Panc1 (cell line): ENCODE data around the gene DENND1C. TPM values are rescaled to one million over a fixed set of nuclear protein-coding genes. Genes with fewer than 3 reads are reported as not detected.

Experiments used
- ATAC-seq: fragments of 200-7000 bp; cut with Tn5 transposase; 2 replicates; pipeline ENCODE4 v1.9.1; 2020; ENCODE audit warnings: mild to moderate bottlenecking, moderate library complexity
- BruUV-seq: library from RNA; stranded (reverse); fragments of 400-500 nt; replicated peaks from 2 replicates; lab custom pipeline; 2021; lab: Mats Ljungman, UMichigan
- CTCF ChIA-PET: fragments of 300-600 bp; sonication (Branson Sonifier 250); formaldehyde crosslinking; loops from one replicate; lab custom pipeline; 2022; ENCODE audit warnings: antibody characterized with exemption; lab: Charles Lee
- POLR2A ChIA-PET: fragments of 300-600 bp; sonication (Branson Sonifier 250); formaldehyde crosslinking; loops from one replicate; lab custom pipeline; 2022; ENCODE audit warnings: antibody characterized with exemption; lab: Charles Lee
- DNase-seq: peaks from one replicate; pipeline ENCODE4 v3.0.0-alpha.2; 2010; ENCODE audit warnings: low read depth, low spot score
- H3K27ac ChIP-seq: 2 replicates; pipeline ENCODE4 v1.5.1; 2011; ENCODE audit warnings: mild to moderate bottlenecking, low read length, inconsistent platforms
- H3K27me3 ChIP-seq: fragments of 200-500 bp; sonication (Bioruptor generic); 2 replicates; pipeline ENCODE4 v1.6.0; 2014; ENCODE audit warnings: low read length, inconsistent platforms; ENCODE audit not compliant: control insufficient read depth, insufficient read depth
- H3K36me3 ChIP-seq: fragments of 200-500 bp; sonication (Bioruptor generic); 2 replicates; pipeline ENCODE4 v1.5.1; 2014; ENCODE audit warnings: inconsistent platforms, mild to moderate bottlenecking, low read length, moderate library complexity; ENCODE audit not compliant: control insufficient read depth, insufficient read depth
- H3K4me1 ChIP-seq: 2 replicates; pipeline ENCODE4 v1.5.1; 2011; ENCODE audit warnings: inconsistent platforms, mild to moderate bottlenecking, low read length, moderate library complexity; ENCODE audit not compliant: control insufficient read depth, insufficient read depth
- H3K4me3 ChIP-seq, 2 experiments: 2 replicates each; pipeline ENCODE4 v1.5.1; 2011 to 2012; ENCODE audit warnings: low read depth in 2 of 2, low read length in 2 of 2, mild to moderate bottlenecking in 2 of 2, inconsistent platforms in 1 of 2, moderate library complexity in 1 of 2
- H3K9me3 ChIP-seq: fragments of 200-500 bp; sonication (Bioruptor generic); 2 replicates; pipeline ENCODE4 v1.5.1; 2014; ENCODE audit warnings: low read depth, mild to moderate bottlenecking, inconsistent platforms, low read length, moderate library complexity; ENCODE audit not compliant: control insufficient read depth, insufficient read depth
- CTCF ChIP-seq: fragments of 450-650 bp; IDR thresholded peaks from 2 replicates; pipeline ENCODE4 v1.5.1; 2017; ENCODE audit warnings: mild to moderate bottlenecking
- POLR2AphosphoS5 ChIP-seq: IDR thresholded peaks from 2 replicates; pipeline ENCODE4 v1.6.1; 2012; ENCODE audit warnings: mild to moderate bottlenecking, low read depth, low read length, moderate library complexity
- SIN3A ChIP-seq: IDR thresholded peaks from 2 replicates; pipeline ENCODE4 v1.6.1; 2012; ENCODE audit warnings: low read depth, mild to moderate bottlenecking, low read length, moderate library complexity, borderline replicate concordance; ENCODE audit not compliant: insufficient read depth
- TCF7L2 ChIP-seq: IDR thresholded peaks from 2 replicates; pipeline ENCODE4 v1.6.1; 2011; ENCODE audit warnings: mild to moderate bottlenecking, low read depth, low read length, inconsistent platforms
- in situ Hi-C: cut with HindIII; loops from 2 replicates; pipeline ENCODE4 v1.10.0; 2016; ENCODE audit warnings: low sequenced_read_pairs, low pct_unique_long_range_greater_than_20kb
- intact Hi-C: fragments of 100-400 bp; cut with micrococcal nuclease; formaldehyde crosslinking; loops from one replicate; pipeline ENCODE4 v1.10.0; 2022; ENCODE audit not compliant: unreplicated experiment
- total RNA-seq: library from RNA; stranded (reverse); gene quantifications from one replicate; pipeline ENCODE4 v1.2.1, GENCODE V29; 2021; ENCODE audit not compliant: unreplicated experiment
- TF ChIP-seq, protein P1 (sequence below), 2 experiments: IDR thresholded peaks; 2 replicates each; pipeline ENCODE4 v1.6.1; 2011 to 2012; ENCODE audit warnings: low read depth in 2 of 2, control low read depth in 1 of 2, low read length in 1 of 2, mild to moderate bottlenecking in 1 of 2, moderate library complexity in 1 of 2; ENCODE audit not compliant: insufficient read depth in 1 of 2

Gene DENND1C
- total RNA-seq, 1 experiment from 2014 or later = 0.39 TPM

DNA sequence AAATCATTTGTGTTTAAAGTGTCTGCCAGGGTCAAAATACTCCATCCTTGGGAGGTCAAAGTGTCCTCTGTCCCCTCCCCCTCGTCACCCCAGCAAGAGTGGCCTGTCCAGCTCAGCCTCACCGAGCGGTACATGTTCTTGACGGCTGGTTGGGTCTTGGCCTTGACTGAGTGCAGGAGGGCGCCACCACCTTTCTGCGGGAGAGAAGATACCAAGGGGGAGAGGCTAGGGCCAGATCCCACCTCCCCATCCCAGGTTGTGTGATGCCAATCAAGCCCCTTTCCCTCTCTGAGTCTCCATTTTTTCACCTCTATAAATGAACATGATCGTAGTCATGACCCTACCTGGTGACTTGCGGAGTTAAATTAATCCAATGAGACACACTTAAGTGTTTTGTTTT lies 11.4 kb downstream of the DENND1C start:
- in situ Hi-C loops (no loop called here), intact Hi-C loops (no loop called here)
- H3K4me1 ChIP-seq = no peaks in the 10 kb centered on the region
- TF ChIP-seq SIN3A (no peak), CTCF (no peak), POLR2AphosphoS5 (no peak), TCF7L2 (no peak)
- TF ChIP-seq, protein P1, sequence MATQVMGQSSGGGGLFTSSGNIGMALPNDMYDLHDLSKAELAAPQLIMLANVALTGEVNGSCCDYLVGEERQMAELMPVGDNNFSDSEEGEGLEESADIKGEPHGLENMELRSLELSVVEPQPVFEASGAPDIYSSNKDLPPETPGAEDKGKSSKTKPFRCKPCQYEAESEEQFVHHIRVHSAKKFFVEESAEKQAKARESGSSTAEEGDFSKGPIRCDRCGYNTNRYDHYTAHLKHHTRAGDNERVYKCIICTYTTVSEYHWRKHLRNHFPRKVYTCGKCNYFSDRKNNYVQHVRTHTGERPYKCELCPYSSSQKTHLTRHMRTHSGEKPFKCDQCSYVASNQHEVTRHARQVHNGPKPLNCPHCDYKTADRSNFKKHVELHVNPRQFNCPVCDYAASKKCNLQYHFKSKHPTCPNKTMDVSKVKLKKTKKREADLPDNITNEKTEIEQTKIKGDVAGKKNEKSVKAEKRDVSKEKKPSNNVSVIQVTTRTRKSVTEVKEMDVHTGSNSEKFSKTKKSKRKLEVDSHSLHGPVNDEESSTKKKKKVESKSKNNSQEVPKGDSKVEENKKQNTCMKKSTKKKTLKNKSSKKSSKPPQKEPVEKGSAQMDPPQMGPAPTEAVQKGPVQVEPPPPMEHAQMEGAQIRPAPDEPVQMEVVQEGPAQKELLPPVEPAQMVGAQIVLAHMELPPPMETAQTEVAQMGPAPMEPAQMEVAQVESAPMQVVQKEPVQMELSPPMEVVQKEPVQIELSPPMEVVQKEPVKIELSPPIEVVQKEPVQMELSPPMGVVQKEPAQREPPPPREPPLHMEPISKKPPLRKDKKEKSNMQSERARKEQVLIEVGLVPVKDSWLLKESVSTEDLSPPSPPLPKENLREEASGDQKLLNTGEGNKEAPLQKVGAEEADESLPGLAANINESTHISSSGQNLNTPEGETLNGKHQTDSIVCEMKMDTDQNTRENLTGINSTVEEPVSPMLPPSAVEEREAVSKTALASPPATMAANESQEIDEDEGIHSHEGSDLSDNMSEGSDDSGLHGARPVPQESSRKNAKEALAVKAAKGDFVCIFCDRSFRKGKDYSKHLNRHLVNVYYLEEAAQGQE (IDR thresholded peaks at IDR 0.05; ENCODE audit: insufficient read depth in 1 of 2, low read depth in 2 of 2, low read length in 1 of 2) = no peak
- no peaks in the 10 kb centered on the region for H3K9me3 ChIP-seq
- H3K27ac ChIP-seq = no peak overlapping the region
- no TSS peak for BruUV-seq
- POLR2A ChIA-PET = no interaction called here
- no peaks in the 10 kb centered on the region for H3K36me3 ChIP-seq
- CTCF ChIA-PET = no interaction called here
- DNase-seq (no peak), ATAC-seq (no peak)
- H3K4me3 ChIP-seq = no peak overlapping the region
- no peaks in the 10 kb centered on the region for H3K27me3 ChIP-seq

DNA sequence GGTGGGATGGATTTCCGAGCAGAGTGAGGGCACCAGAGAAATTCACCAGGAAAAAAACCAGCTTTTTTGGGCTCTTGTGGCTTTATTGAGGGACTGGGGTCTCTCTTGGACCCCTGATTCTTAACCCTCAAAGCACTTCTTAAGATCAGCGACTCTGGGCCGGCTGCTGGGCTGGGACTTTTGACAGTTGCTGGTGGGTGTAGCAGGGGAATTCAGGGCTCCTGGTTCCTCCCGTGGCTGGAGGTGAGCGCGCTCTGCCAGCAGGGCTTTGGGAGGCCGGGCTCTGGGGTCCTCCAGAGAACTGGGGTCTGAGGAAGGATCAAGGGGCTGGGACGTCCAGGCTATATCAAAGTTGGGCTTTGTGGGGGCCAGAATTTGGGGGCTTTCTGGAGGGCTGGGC lies 14.2 kb downstream of the DENND1C start:
- no peak for ATAC-seq
- H3K4me3 ChIP-seq = no peak overlapping the region
- H3K36me3 ChIP-seq = peaks cover 4% of the 10 kb centered on the region; the same call in 1 of the 2 replicates
- H3K9me3 ChIP-seq = no peaks in the 10 kb centered on the region
- no peak overlapping the region for H3K27ac ChIP-seq
- CTCF ChIA-PET = no interaction called here
- H3K27me3 ChIP-seq = no peaks in the 10 kb centered on the region
- in situ Hi-C loops = no loop called here
- no peak for TF ChIP-seq SIN3A
- BruUV-seq = no TSS peak
- peaks cover 3% of the 10 kb centered on the region for H3K4me1 ChIP-seq
- intact Hi-C loops = no loop called here
- DNase-seq = no peak
- POLR2A ChIA-PET = no interaction called here

DNA sequence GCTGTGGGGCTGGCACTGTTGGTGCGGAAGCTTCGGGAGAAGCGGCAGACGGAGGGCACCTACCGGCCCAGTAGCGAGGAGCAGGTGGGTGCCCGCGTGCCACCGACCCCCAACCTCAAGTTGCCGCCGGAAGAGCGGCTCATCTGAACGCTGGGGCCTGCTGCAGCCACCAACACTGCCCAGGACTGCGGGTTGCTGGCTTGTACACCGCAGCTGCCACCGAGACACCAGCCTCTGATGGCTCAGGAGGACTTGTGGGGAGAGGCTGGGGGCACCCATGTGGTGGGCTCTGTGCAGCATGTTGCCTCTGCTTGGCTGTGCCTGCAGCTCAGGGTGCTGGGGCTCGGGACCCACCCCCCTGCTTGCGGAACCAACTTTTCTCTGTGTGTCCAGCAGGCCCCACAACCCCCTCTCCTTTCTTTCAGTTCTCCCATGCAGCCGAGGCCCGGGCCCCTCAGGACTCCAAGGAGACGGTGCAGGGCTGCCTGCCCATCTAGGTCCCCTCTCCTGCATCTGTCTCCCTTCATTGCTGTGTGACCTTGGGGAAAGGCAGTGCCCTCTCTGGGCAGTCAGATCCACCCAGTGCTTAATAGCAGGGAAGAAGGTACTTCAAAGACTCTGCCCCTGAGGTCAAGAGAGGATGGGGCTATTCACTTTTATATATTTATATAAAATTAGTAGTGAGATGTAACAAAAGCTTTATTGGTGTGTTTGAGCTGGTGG lies 14.9 kb downstream of the DENND1C start:
- ATAC-seq = no peak
- Histone ChIP-seq H3K36me3 (peaks cover 4% of the 10 kb centered on the region; the same call in 1 of the 2 replicates), H3K9me3 (no peaks in the 10 kb centered on the region), H3K27me3 (no peaks in the 10 kb centered on the region), H3K4me3 (no peak overlapping the region), H3K4me1 (peaks cover 3% of the 10 kb centered on the region), H3K27ac (no peak overlapping the region)
- ChIA-PET POLR2A (no interaction called here), CTCF (no interaction called here)
- in situ Hi-C loops = no loop called here
- no peak for TF ChIP-seq CTCF
- TF ChIP-seq POLR2AphosphoS5 = no peak
- no peak for TF ChIP-seq TCF7L2
- TF ChIP-seq SIN3A = no peak
- TF ChIP-seq, protein P1 (IDR thresholded peaks at IDR 0.05; ENCODE audit: insufficient read depth in 1 of 2, low read depth in 2 of 2, low read length in 1 of 2) = no peak
- no TSS peak for BruUV-seq
- intact Hi-C loops = no loop called here
- DNase-seq = no peak
